GM18519 (cell line): ENCODE results near the gene SDHAF2.
"Not testable (repeated sequence)": the region's sequence is repeated elsewhere in the genome, so short reads cannot be mapped to it uniquely, and the experiment has no call there.

Experiments
- ATAC-seq: cut with Tn5 transposase; IDR thresholded peaks from one replicate; pipeline ENCODE4 v1.9.1; 2021; ENCODE audit warnings: mild to moderate bottlenecking, moderate library complexity; ENCODE audit not compliant: unreplicated experiment, low FRiP score

SDHAF2 gene

DNA sequence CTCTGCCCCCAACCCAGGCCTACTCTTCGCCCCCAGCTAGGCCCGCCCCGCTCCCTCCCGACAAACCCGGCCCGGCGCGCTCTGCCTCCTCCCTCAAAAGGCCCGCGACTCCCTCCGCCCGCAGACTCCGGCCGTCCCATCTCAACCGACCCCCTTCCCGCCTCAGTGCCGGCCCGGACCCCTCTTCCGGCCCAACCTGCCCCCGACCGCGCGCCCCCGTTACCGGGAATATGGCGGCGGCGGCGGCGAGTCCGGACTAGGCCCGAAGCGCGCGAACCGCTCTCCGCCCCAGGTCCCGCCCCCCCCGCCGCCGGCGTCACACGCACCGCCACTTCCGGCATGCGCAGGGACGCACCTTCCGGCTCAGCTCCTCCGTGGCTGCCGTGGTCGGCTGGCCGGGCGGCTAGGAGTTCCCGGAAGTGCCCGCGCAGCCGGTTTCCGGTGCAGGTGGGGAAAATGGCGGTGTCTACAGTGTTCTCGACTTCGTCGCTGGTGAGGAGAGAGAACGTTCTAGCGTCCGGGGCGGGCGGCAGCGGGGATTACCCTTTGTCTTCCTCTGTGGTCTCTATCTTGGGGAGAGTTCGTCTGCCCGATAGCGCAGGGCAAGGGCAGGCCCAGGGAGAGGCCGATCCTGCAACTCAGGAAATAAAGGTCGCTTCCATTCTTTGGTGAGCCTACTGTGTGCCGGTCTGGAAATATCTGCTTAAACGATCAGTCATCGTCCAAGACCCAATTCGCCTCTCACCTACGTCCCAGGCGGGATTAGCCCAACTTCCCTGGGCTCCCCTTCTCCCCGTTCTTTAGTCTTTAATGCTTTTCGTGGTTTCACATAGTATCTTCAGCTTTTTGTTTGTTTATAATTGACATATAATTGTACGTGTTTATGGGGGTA, at the start of gene SDHAF2, which contains the start of gene CPSF7:
SDHAF2 (plus strand) TSS at position 434 of the 892 bp plus-strand sequence; CDS start at position 457, 23 bp downstream.
CPSF7 (minus strand) TSS at position 285 of the 892 bp plus-strand sequence. CDS start 740 bp downstream, outside the sequence.
- ATAC-seq = peak; percentile 74

DNA sequence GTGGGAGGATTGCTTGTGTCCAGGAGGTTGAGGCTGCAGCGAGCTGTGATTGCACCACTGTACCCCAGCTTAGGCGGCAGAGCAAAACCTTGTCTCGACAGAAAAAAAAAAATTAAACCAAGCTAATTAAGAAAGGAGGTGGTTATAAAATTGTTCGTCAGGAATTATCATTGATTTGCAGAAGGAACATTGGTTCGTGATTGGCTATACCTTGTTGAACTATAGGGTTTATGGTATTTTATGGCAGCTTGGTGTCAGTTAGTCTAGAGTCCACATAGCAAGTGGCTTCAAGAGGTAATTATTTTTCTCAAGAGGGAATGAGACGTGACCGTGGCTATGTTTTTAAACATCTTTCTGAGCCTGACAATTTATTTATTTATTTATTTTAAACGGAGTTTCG, 49.0 kb upstream of the SDHAF2 start:
- no peak for ATAC-seq

DNA sequence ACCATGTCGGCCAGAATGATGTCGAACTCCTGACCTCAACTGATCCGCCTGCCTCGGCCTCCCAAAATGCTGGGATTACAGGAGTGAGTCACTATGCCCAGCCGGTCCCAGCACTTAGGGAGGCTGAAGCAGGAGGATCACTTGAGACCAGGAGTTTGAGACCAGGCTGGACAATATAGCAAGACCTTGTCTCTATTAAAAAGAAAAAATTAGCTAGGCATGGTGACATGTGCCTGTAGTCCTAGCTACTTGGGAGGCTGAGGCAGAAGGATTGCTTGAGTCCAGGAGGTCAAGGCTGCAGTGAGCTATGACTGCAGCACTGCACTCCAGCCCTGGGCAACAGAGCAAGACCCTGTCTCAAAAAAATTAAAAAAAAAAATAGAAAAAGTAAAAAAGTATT, 46.1 kb upstream of the SDHAF2 start:
- ATAC-seq = not testable (repeated sequence)

DNA sequence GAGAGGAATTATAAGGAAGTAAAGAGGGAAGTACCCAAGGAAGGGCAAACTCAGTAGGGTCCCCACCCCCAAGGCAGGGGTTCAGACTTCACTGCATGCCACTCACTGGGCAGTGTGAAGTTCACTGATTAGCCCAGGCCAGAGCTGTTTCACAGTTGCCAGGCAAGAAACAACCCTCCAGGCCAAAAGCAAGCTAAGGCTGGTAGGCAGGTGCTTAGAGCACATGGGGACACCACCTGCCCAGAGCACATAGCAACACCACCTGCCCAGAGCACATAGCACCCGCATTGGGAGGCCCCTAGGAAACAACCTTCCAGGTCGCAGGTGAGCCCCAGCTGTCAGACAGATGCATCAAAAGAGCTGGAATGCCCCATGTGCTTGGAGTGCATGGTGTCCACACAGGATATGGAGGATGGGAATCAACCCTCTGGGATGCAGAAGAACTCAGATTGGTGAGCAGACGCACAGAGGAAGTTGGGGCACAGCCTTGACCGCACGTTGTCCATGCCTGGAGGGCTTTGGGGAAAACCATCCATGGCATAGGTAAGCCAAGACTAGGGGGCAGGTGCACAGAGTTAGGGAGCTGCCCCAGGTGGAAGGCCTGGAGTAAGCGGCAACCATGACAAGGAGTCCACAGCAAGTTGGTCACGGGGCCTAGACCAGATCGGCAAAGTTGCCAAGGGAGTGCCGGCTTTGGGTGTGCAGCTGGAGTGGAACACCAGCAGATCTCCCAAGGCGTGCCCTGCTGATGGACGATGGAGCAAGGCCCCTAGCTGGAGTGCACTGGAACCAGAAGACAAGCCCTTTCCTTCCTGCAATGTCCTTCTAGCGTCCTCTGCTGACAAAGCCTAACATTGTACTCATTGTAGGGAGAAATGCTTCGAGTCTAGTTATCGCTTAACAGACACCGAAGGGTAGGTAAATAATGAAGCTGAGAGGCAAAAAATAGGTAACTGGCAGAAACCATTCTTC, 45.4 kb upstream of the SDHAF2 start:
- no peak for ATAC-seq

DNA sequence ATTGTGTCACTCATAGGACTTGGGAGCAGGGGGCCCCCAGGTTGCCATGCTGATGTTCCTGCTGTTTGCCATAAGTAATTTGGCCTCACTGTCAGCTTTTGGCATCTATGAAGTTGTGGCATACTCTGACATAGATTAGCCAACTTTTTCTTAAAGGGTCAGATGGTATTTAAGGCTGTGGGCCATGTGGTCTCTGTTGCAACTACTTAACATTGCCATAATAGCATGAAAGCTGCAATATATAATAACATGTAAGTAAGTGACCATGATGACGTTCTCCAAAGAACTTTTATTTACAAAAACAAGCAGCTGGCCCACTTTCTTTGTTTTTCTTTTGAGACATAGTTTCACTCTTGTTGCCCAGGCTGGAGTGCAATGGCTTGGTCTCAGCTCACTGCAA, 39.8 kb upstream of the SDHAF2 start:
- ATAC-seq = no peak

DNA sequence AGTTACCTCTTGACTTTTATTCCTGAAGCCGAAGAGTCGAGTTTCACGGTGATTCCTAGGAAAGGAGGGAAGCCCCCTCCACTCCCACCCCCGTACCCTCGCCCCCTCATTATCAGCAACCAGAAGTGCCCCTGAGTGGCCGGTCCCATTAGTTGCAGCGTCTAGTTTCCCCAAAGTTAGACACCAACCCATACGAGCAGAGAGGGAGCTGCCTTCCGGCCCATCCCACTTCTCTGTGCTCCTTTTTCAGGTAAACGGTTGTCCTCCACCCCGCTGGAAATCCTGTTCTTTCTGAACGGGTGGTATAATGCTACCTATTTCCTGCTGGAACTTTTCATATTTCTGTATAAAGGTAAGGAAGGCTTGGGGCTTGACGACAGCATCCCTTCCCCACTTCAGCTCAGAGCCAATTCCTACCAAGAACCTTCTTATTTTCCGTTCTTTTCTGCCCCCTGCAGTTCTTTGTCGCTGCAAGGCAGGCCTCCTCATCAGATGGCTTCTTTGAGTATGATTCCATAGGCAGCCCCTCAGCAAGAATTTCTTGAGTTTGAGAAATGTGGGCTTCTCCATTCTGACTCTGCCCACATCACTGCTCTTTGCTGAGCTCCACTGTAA, 36.8 kb upstream of the SDHAF2 start:
- no peak for ATAC-seq

DNA sequence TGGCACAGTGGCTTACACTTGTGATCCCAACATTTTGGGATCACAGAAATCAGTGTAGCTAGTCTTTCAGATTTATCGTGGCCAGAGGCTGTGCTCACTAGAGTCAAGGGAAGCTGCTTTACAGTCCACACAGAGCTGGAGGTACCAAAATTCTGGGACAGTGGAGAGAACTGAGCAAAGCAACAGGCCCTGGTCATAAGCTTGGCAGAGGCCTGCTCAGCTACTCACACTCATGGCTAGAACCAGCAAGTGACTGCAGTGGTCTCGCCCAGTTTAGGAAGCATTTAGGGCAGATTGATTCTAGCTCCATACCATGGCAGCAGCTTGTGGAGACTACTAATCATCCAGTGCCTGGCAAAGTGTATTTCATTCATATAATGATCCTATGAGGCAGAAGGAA, 28.8 kb upstream of the SDHAF2 start:
- ATAC-seq = no peak

DNA sequence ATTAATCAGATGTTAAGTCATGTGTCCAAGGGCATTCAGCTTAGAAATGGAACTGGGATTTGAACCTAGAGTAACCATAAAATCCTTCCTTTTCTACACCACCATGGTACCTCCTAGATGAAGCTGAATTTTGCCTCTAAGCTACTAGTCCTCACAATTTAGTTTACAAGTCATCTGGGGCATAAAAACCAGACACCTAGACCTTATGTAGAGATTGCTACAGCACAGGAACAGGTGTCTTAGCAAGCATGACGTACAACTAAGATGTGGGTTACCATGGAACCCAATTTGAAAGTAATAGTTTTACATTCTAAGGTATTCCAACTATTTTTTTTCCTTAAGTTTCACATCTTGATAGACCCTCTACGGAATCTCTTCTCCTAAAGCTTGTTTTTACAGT, 28.4 kb upstream of the SDHAF2 start:
- ATAC-seq = no peak

DNA sequence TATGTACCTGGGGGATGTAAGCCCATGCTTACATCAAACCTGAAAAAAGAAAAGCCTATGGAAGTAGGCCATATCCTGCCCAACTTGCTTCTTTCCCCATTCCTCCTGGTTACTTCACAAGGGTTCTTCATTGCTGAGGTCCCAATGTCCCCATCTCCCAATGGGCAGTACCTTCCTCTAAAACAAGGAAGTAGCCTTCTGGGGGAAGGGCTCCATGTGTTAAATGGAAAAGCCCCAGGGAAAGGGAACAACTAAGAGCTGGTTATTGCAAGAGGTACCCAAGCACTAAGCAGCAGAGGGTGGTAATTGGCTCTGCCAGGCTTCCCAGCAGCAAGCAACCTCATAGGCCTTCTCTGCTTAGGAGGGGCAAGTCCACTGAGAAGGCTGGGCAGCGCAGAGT, 26.3 kb upstream of the SDHAF2 start:
- no peak for ATAC-seq

DNA sequence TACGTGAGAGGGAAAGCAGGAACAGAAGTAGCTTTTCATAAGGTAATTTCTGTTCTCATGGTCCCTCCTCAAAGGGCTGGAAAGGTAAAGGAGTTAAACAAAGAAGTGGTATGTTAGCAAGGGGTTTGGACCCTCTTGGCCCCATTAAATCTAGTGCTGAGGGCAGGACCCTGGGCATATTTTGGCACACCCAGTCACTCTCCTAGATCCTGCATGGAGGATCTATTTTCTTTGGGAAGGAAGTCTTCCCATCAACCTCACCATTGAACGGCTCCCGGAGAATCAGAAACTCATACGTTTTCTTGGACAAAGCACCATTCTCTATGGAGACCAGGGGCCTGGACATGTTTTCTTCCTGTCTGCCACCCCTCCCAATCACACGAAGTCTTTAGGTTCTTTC, 25.8 kb upstream of the SDHAF2 start:
- ATAC-seq = no peak

DNA sequence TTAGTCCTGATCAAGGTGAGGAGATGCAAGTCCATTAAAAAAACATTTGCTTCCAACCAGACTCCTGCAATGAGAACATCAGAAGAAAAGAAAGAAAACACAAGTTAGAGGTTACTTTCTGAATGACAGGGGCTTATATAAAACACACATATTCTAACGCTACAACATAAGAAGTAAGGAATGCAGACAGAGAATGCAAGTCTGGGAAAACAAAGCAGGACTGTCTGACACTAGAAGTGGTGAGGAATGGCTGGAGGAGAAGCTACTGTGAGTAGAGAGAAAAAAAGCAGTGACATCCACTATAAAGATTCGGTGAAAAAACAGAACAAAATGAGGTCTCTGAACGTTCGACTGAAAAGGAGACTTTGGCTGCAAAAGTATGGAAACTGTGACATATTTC, 25.3 kb upstream of the SDHAF2 start:
- no peak for ATAC-seq

DNA sequence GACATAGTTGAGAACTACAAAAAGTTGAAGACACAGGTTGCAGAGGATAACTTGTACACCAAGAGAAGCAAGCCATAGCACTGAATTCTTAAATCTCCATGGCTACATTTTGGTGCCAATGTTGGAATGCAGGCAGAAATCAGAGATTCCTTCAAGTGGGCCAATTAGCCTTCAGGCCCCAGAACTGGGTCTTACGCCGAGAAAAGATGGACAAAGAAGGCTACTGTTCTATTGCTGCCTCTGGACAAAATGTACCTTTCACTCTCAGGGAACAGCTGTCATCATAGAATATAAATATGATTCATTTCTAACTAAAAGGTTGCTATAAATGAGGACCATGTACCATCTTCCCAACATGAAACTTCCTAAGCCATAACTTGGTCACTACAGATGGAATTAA, 23.9 kb upstream of the SDHAF2 start:
- no peak for ATAC-seq

DNA sequence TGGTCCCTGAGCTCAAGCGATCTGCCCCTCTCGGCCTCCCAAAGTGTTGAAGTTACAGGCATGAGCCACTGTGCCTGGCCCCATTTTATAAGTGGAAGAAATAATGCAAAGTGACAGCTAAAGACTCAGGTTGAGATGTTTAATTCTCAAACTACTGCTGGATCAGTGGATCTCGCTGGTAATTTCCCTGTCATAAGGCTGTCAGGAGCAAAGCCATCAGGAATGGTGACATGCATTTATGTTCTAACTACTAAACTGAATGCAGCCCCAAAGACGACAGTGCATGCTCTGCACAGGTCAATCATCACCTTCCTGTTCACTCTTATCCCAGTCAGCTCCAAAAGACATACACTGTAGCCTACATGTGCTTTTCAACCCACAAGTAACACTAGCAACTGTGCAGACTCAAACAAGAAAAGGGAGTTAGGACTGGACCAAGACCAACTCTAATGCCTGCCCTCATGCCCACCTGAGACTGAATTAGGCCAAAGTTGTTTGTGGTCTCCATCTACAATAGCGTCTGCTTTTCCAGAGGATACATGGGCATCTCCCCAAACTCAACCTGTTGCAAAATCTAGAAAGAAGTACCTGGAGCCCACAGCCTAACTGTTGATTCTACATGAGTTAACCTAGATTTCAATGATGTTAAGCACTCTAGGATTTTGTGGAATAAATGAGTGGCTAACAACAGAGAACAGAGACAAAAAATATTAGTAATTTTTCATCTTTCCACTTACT, 22.8 kb upstream of the SDHAF2 start:
- ATAC-seq = no peak

DNA sequence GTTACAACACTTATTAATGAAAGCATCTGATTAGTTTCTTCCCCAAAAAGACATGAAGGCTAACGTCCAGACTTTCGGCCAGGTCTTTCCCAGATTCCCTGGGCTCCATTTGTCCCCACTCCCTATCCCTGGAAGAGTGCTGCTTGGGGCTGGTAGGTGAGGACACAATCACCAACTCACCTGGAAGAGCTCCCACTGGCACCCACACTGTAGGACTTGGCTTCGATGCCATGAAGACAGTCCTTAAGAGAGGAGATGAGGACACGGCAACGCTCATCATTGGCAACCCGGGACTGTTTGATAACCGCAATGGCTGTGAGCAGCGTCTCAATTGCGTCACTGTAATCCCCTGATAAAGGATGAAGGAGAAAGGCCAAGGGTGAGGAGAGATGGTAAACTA, 18.3 kb upstream of the SDHAF2 start:
- no peak for ATAC-seq

DNA sequence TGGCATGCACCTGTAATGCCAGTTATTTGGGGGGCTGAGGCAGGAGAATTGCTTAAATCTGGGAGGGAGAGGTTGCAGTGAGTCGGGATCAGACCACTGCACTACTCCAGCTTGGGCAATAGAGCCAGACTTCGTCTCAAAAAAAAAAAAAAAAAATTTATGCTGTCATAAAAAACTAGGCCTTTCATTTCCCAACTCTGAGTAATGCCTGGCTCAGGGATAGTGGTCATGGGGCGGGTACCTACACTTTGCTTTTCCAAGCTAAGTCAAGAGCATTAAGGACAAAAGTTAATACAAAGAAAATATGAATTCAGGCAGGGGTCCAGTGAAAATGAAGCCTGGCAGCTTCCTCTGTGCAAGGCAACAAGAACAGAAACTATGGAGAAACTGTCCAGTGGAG, 16.4 kb upstream of the SDHAF2 start:
- ATAC-seq = no peak

DNA sequence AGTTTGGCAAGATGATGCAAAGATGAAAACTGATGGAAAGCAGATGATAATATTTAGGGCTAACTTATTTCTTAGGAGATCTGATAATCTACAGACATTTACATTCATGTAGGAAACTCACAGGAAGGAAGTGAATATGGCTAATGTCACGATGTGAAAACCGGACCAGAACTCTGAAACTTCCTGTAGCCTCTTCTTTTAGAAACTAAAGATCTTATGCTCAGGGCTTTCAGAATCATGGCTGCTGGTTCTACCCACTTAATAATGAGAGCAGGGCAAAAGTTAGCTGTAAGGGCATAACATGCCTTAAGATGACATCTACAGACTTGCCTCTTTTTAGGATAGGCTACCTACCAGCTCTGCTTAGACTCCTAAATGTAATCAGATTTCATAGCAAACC, 15.4 kb upstream of the SDHAF2 start:
- no peak for ATAC-seq

DNA sequence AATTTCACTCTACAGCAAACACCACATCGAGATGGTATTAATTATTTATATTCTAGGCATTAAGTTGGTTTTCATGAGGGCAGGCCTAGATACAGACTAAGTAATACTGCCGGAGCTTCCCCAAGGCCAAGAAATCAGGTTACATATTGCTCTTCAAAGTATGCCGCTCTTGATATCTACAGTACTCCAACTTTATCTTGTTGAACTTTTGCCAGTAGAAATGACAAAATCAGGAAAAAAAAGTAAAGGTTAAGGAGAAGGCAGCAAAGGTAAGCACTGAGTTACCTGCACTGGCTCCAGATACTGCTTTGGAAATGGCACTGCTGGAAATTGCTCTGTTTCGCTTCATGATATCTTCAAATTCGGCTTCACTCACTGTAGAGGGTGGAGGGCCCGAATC, 14.5 kb upstream of the SDHAF2 start:
- no peak for ATAC-seq

DNA sequence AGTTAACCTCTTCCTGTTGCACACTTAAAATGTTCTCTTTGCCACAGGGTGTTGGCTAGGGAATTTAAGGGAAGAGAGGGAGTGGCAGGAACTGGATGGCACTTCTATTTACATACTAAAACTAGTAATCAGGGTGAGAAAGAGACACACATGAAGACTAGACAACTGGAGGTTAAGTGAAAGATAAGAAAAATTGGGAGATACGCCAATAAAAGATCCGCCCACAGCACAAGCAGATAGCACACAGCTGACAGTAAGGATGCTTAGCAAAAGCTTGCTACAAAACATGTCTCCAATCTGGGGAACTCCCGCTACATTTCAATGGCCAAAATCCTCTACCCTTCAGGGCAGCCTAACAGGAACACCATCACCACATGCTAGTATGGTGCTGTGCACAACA, 13.0 kb upstream of the SDHAF2 start:
- no peak for ATAC-seq

DNA sequence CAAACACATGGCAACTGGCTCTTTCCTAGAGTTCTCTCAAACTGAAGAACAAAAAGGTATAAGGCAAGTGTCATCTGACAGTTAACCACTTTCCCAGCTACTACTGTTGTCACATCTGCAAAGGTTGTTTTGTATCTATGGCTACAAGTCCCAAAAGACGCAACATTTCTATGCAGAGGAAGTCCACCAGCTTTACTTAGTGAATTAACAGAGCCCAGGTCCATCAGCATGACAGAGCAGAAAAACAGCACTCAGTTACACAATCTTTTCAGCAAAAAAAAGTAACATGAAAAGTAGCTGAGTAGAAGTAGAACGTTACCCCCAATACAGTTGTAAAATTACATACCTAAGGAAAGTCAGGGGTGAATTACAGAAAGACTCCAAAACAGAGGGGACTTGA, 12.3 kb upstream of the SDHAF2 start:
- ATAC-seq = no peak

DNA sequence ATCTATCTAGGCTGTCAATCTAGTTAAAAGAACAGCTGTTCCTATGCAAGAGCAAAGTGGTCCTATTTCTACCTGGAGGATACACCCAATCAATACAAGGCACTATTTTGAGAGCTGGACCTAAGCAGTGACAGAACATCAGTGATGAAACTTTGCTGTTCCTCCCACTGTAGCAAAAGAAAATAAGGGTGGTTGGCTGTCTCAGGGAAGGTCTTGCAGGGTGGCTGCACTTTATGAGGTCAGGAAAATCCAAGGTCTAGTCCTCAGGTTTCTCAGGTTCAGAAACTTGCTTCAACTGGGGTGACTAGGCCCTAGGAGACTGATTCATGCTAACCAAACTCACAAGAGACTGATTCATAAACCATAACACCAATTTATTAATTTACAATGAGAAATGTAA, 11.8 kb upstream of the SDHAF2 start:
- no peak for ATAC-seq
